Coronary artery (tissue), 2 donors: ENCODE results near the gene TAP1.

Experiments
- DNase-seq: peaks from one replicate; pipeline ENCODE4 v3.0.0-alpha.2; 2017; ENCODE audit warnings: low spot score
- H3K27ac ChIP-seq, 2 donors: fragments of 200-600 bp; sonication (generic); one replicate each; pipeline ENCODE4 v1.5.1; 2016 to 2019
- H3K4me3 ChIP-seq: fragments of 200-600 bp; sonication (generic); 2 replicates; pipeline ENCODE4 v1.5.1; 2016; ENCODE audit warnings: mild to moderate bottlenecking, moderate library complexity
- CTCF ChIP-seq: fragments of 200-600 bp; sonication (generic); IDR thresholded peaks from one replicate; pipeline ENCODE4 v1.5.1; 2019; ENCODE audit warnings: antibody characterized with exemption

TAP1 gene

GRCh38 chr6:32860674-32861073 is 7.2 kb upstream of the TAP1 start:
- no peak for TF ChIP-seq CTCF
- Histone ChIP-seq H3K4me3 (no peak overlapping the region), H3K27ac (no peak overlapping the region)
- no peak for DNase-seq

- no peak overlapping the region for H3K4me3 ChIP-seq
- H3K27ac ChIP-seq, result no peak overlapping the region
- no peak for TF ChIP-seq CTCF
These were observed 4.7 kb upstream of the TAP1 start for GRCh38 chr6:32858194-32858593.

GRCh38 chr6:32857156-32857891 is 3.8 kb upstream of the TAP1 start:
- H3K27ac ChIP-seq, result no peak overlapping the region
- no peak for TF ChIP-seq CTCF
- no peak for DNase-seq
- H3K4me3 ChIP-seq, result no peak overlapping the region

More at GRCh38 chr6:32858194-32858593, 4.7 kb upstream of the TAP1 start:
- no peak for DNase-seq

GRCh38 chr6:32855467-32856174 is 2.1 kb upstream of the TAP1 start:
- DNase-seq, result no peak
- Histone ChIP-seq H3K27ac (peak overlapping the region in 1 of 2 donors; percentile 99), H3K4me3 (no peak overlapping the region)
- no peak for TF ChIP-seq CTCF

GRCh38 chr6:32854376-32855178 is 1.1 kb upstream of the TAP1 start:
- no peak for TF ChIP-seq CTCF
- Histone ChIP-seq H3K27ac (peak overlapping the region; percentile 94 to 99), H3K4me3 (peak overlapping the region; percentile 98)
- DNase-seq, result no peak

GRCh38 chr6:32852844-32853540 is 512 bp downstream of the TAP1 start:
- Histone ChIP-seq H3K27ac (peak overlapping the region; percentile 94 to 99), H3K4me3 (peak overlapping the region; percentile 98)
- peak; percentile 81 for DNase-seq
- no peak for TF ChIP-seq CTCF
